Measurements from ENCODE around the gene TRAPPC2L.
"Not testable (repeated sequence)": the region's sequence is repeated elsewhere in the genome, so short reads cannot be mapped to it uniquely, and the experiment has no call there.

TRAPPC2L gene

DNA sequence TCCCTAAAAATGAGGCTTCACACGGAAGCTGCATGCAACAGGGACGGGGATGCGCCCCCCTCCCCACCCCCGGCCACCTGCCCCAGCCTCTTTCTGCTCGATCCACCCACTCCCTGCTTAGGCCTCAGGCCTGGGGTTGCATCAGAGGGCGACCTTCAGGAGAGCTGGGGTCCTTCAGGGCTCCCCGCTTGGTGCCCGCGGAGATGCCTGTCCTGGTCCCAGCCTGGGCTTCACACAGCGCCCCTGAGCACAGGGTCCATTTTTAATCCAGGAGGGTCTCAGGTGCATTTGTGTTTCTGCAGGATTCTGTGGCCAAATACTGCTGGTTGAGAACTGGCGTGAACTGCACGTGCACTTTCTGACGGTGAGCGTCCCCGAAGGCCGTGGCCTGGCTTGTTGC is 37.8 kb upstream of the TRAPPC2L start:
- DNase-seq = no peak

DNA sequence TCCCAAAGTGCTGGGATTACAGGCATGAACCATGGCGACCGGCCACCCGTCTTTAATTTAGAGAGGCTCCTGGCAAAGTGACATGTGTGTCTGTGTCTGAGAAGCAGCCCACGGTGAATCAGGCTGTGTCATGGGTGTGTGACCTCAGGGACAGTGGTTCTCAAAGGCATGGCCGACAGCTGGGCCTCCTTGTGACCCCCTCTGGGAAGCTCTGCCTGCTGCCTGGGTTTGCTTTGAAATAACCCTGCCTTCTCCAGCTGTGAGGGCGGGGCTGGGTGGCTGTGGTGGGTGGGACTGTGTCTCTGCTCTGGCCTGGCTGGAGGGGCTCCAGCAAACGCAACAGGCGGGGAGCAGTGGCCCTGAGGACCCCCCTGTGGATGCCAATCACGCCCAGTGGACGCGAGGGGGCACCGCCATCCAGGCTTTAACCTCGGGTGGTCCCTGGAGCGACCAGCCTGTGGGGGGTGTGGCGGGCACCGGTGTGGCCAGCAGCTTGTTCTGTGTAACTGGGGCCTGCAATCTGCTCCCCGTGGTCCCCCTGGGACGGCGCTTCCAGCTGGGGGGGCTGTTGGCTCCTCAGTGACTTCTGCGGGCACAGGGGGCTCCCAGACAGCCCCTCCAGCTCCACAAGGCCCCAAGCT is 36.4 kb upstream of the TRAPPC2L start:
- no peak for DNase-seq

GRCh38 chr16:88821168-88821850 is 35.6 kb upstream of the TRAPPC2L start:
- no peak for DNase-seq

- DNase-seq = no peak
These were observed 34.5 kb upstream of the TRAPPC2L start for GRCh38 chr16:88822281-88823040.

- not testable (repeated sequence) for DNase-seq
These were observed 33.3 kb upstream of the TRAPPC2L start for GRCh38 chr16:88823646-88824045.

DNA sequence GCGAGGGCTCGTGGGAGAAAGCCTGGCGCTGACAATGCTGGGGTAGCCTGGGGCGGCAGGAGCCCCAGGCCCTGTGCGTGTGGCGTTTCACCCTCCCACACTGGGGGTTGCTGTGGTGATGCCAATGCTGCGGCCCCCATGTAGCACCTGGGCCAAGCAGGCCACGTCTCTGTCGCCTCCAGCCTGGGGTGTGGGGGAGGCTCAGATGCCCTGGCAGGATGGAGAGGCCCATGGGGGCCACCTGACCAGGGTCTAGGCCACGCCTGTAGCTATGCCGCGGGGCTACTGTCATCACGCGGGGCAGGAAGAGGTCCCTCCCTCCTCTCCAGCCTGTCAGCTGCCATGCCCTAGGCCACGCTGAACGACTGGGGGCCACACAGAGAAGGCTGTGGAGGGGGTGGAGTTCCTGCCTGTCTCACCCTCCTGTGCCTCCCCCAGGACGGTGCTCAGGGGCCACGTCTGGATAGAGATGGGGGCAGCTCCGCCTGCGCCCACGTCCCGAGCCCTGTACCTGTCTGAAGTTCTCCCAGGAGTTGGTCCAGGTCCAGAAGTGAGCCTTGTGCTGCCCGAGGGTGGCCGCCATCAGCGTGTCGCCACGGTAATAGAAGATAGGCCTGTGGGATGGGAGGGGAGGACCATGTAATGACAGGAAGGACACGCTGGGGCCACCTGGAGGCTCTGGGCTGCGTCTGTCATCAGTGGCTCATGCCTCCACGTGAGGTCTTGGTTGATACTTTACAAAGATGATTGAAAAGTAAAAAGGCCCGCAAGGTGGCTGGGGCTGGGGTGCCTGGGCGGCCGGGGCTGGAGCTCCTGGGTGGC is 32.5 kb upstream of the TRAPPC2L start:
- no peak for DNase-seq

DNA sequence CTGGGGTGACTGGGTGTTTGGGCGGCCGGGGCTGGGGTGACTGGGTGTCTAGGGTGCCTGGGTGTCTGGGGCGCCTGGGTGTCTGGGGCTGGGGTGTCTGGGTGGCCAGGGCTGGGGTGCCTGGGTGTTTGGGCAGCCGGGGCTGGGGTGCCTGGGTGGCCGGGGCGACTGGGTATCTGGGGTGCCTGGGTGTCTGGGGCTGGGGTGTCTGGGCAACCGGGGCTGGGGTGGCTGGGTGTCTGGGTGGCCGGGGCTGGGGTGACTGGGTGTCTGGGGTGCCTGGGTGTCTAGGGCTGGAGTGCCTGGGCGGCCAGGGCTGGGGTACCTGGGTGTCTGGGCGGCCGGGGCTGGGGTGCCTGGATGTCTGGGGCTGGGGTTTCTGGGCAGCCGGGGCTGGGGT is 31.8 kb upstream of the TRAPPC2L start:
- no peak for DNase-seq

DNA sequence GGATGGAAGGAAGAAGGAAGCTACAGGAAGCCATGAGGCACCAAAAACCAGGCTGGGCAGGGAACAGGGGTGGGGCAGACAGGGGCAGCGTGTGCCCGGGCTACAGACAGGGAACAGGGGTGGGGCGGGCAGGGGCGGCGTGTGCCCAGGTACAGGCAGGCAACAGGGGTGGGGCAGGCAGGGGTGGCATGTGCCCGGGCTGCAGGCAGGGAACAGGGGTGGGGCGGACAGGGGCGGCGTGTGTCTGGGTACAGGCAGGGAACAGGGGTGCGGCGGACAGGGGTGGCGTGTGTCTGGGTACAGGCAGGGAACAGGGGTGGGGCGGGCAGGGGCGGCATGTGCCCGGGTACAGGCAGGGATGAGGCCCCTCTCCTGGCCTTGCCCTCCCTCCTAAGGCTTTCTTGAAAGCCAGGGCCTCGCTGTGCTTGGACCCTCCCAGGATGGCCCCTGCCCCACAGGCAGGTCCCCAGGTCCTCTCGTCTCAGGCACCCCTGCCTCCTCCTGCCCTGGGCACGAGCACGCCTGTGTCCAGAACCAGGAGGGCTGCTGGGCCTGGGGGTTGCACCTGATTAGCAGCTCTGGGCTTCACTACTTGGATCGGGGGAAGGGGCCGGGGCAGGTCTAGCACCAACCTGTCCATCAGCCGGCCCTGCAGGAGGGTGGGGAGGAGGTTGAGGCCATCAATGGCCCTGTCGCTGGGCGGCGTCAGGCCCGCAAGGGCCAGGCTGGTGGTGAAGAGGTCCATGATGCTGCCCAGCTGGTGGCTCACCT is 30.7 kb upstream of the TRAPPC2L start:
- DNase-seq = no peak

GRCh38 chr16:88827727-88828126 is 29.2 kb upstream of the TRAPPC2L start:
- DNase-seq = no peak

- DNase-seq = no peak
These were observed 28.2 kb upstream of the TRAPPC2L start for GRCh38 chr16:88828711-88829110.

GRCh38 chr16:88830258-88830657 is 26.7 kb upstream of the TRAPPC2L start:
- no peak for DNase-seq

DNA sequence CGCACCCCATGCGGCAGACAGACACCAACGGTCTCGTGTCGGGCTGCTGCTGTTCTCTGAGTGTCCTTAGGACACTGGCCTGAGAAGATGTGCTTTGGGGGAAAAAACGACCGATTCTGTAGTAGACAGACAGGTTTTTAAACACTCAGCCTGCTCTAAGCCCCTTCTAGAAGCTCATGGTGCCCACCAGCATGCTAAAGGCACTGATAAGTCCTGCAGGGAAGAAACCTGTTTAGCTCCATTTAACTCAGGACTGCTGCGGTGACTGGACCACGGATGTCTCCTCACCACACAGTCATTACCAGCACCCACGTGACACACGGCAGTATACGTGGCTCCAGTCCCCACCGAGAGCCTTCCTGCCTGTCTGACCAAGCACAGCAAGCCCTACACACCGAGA is 26.1 kb upstream of the TRAPPC2L start:
- DNase-seq = no peak

- DNase-seq = no peak
These were observed 25.1 kb upstream of the TRAPPC2L start for GRCh38 chr16:88831838-88832237.

DNA sequence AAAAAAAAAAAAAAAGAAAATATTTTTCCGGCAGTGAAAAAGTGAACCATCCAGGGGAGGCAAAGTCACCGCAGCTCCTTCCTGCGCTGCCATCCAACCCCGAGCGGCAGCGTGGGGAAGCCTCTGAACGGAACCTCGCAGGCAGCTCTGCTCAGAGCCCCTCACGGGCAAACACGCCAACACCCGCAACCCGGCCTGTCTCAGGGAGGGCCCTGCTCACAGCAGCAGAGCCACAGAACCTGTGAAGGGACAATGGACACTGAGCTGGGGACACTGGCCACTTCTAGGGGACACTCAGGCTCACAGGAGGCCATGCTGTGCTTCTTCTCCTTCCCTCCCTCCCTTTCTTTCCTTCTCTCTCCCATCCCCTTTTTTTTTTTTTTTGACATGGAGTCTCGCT is 23.8 kb upstream of the TRAPPC2L start:
- DNase-seq = no peak

- DNase-seq = no peak
These were observed 22.3 kb upstream of the TRAPPC2L start for GRCh38 chr16:88834670-88835069.

DNA sequence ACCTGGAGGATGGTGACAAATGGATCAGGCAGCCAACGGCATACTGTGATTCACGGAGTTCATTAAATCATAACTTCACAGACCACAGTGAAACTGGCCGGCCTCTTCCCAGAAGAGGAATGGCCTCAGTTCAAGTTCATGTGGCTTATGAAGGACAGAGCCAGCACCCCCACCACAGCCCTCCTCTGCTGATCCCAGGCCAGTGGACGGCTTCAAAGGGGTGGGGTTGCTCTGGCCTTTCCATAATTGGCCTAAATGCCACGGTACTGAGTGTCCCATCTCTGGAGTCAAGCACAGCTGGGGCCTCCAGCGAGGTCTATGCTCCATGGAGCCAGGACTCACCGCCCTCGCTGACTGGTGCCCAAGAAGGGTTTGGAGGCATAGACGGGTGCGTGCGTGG is 21.5 kb upstream of the TRAPPC2L start:
- DNase-seq = no peak

DNA sequence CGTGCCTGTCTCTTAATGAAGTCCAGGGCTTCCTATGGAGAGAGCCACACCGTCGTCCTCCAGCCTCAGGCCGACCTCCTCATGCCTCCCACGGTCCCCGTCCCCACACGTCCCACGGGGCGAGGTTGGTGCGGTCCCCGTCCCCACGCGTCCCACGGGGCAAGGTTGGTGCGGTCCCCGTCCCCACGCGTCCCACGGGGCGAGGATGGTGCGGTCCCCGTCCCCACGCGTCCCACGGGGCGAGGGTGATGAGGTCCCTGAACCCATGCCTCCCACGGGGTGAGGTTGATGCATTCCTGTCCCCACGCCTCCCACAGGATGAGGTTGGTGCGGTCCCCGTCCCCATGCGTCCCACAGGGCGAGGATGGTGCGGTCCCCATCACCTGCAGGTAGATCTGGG is 21.1 kb upstream of the TRAPPC2L start:
- DNase-seq = no peak

DNA sequence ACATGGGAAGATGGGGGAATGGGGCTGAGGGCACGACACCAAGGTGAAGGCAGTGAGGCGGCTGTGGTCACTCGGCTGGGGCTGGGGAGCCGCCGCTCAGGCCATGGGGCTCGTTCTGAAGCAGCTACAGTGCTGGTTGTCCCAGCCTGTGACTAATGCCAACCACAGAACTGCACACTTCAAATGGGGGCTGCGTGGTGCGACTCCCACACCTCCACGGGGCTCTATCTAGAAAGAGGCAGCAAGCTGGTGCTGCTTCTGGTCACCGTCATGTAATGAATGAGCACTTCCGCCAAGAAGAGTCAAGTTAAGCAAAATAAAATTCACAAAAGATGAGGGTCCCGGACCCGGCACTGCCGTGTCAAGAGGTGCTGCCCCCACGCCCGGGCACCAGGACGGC is 20.1 kb upstream of the TRAPPC2L start:
- no peak for DNase-seq

DNA sequence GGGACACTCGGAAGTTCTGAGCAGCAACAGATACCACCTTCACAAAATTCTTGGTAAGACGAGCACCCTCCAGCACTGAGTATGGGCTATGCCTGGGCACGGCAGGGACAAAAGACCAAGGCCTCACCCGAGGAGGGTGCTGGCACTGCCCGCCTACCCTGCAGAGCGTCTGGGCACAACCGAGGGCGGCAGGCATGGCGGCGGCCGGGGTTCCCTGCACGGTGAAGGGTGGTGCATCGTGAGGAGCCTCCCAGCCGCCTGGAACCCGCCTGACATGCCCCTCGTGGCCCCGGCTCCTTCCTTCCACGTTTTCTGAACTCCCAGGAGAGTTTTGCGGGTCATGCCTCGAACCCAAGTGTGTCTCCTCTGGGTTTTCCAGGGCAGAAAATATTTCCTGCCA is 19.1 kb upstream of the TRAPPC2L start:
- DNase-seq = no peak

GRCh38 chr16:88838566-88838965 is 18.4 kb upstream of the TRAPPC2L start:
- no peak for DNase-seq

DNA sequence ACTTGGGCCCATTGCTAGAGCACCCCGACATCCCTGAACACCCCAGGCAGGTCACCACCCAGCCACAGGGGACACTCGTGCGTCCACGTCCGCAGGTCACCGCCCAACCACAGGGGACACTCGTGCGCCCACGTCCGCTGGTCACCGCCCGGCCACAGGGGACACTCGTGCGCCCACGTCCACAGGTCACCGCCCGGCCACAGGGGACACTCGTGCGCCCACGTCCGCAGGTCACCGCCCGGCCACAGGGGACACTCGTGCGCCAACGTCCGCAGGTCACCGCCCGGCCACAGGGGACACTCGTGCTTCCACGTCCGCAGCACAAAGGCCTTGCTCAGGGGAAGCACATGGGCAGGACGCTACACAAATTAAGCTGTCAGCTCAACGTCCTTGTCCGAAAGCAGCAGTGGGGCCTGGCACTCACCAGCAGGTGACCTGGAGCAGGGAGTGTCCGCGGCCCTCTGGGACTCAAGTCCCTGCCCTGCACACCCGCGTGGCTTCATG is 17.8 kb upstream of the TRAPPC2L start:
- no peak for DNase-seq

All from DMS 273 treated with DMSO at 0.1 percent for 48 hours (cell line).